HCEC 1CT (cell line): Measurements from ENCODE around the gene TAF7L.
"Not testable (repeated sequence)": the region's sequence is repeated elsewhere in the genome, so short reads cannot be mapped to it uniquely, and the experiment has no call there.

Experiments used
- DNase-seq: peaks from one replicate; pipeline ENCODE4 v3.0.0-alpha.2; 2017

The TAF7L gene, protein sequence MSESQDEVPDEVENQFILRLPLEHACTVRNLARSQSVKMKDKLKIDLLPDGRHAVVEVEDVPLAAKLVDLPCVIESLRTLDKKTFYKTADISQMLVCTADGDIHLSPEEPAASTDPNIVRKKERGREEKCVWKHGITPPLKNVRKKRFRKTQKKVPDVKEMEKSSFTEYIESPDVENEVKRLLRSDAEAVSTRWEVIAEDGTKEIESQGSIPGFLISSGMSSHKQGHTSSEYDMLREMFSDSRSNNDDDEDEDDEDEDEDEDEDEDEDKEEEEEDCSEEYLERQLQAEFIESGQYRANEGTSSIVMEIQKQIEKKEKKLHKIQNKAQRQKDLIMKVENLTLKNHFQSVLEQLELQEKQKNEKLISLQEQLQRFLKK

DNA sequence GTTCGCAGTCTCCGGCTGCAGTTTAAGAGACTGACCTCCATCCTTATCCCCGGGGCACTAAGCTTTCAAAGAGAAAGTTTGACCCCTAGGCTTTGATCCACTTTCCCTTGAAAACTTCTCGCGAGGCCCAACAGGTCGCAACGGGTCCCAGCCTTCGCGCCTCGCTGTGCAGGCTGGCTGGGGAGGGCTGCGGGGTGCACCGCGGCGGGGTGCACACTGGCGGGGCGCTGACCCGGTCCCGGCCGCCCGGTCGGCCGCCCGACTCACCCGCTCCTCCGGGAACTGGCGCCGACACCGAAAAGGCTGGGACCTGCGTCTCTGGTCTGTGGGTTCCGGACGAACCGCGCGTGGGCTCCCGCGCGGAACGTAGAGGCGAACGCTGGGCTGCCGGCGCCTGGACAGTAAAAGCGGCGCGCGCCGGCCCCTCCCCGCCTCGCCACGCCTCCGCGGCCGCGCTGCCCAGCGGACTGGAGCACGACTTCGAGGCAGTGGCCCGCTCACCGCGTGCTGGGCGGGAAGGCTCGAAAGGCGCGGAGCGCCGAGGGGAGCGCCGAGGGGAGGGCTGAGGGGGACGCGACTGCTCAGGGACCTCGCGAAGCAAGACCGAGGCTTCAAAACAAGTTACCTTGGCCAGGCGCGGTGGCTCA lies at the start of gene TAF7L:
Gene TAF7L (minus strand): TSS at position 378 of the 647 bp plus-strand sequence. CDS start 3,791 bp downstream, outside the sequence.
- no peak for DNase-seq

DNA sequence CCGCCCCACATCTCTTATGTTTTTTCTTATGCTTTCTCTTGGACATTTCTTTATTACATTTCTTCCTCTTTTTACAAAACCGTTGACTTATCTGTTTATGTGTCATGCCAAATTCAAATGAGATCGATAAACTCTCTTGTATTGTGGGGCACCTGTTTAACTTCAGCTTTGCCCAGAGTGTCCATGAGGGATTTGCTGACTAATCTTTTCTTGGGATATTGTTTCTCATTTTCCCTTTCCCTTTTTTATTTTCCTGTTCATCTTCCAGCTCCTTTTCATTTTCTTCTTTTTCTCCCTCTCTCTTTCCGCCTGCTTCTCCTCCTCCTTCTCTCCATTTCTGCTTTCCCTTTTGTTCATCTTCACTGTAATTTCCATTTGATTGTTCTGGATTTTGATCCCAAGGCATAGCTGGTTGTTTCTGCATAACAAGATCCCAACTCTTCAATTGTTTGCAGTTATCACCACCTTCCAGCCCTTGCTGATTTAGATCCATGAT lies 46.7 kb upstream of the TAF7L start:
- no peak for DNase-seq

DNA sequence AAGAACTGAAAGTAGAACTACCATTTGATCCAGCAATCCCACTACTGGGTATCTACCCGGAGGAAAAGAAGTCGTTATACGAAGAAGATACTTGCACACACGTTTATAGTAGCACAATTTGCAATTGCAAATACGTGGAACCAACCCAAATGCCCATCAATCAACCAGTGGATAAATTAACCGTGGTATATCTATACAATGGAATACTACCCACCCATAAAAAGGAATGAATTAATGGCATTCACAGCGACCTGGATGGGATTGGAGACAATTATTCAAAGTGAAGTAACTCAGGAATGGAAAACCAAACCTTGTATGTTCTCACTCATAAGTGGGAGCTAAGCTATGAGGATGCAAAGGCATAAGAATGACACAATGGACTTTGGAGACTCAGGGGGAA lies 43.2 kb upstream of the TAF7L start:
- not testable (repeated sequence) for DNase-seq

DNA sequence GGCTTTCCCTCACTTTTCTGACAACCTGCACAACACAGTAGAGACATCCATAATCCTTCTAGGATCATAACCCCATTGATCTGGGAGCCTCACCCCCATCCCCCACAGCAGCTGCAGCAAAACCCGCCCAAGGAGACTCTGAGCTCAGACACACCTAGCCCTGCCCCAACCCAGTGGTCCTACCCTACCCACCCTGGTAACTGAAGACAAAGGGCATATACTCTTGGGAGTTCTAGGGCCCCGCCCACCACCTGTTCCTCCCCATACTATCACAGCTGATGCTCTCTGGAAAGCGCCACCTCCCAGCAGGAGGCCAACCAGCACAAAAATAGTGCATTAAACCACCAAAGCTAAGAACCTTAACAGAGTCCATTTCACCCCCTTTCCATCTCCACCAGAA lies 35.5 kb upstream of the TAF7L start:
- DNase-seq: not testable (repeated sequence)

DNA sequence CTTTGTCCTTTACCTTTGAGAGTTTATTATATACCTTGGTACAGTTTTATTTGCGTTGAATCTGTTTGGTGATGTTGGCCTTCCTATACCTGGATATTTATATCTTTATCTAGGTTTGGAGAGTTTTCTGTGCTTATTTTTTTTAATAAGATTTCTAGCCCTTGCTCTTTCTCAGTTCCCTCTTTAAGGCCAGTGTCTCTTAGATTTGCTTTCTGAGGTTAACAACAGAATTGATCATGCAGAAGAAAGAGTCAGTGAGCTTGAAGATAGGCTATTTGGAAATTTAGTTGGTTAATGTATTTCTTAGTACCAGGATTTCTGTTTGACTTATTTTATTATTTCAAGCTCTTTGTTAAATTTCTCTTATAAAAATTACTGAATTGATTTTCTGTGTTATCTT lies 12.7 kb upstream of the TAF7L start:
- no peak for DNase-seq

DNA sequence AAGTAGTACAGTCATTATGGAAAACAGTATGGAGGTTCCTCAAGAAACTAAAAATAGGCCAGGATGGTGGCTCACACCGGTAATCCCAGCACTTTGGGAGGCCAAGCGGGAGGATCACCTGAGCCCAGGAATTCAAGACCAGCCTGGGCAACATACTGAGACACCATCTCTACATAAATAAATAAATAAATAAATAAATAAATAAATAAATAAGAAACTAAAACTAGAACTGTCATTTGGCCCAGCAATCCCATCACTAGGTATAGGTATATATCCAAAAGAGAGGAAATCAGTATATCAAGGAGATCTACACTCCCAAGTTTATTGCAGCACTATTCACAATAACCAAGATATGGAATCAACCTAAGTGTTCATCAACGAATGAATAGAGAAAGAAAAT lies 4.5 kb upstream of the TAF7L start:
- DNase-seq: not testable (repeated sequence)

DNA sequence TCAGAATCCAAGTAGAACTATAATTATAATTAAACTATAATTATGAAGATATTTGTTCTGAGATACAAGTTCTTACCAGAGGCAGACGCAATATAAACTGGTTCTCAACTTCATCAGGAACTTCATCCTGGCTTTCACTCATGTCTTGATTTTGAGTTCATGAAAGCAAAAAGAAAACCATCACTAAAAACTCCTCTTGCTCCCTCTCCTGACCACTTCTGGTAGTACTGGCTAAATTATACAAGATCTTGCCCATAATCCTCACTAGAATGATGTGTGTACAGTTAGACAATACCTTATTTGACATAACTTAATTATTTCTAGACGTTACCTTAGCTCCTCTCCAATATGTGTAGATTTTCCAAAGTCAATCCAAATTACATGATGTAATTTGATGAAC lies 3.7 kb downstream of the TAF7L start:
- peak; percentile 33 for DNase-seq

DNA sequence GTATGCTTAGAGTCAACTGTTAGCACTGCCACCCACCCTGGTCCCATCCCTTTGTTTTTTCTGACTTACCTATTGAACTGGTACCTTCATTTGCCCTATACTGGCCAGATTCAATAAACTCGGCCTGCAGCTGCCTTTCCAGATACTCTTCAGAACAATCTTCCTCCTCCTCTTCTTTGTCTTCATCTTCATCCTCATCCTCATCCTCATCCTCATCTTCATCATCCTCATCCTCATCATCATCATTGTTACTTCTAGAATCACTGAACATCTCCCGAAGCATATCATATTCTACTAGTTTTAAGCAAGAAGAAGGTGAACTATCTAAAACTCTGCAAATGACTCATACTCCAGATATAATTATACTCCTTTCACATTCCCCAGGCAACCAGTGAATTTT lies 14.9 kb downstream of the TAF7L start:
- no peak for DNase-seq

DNA sequence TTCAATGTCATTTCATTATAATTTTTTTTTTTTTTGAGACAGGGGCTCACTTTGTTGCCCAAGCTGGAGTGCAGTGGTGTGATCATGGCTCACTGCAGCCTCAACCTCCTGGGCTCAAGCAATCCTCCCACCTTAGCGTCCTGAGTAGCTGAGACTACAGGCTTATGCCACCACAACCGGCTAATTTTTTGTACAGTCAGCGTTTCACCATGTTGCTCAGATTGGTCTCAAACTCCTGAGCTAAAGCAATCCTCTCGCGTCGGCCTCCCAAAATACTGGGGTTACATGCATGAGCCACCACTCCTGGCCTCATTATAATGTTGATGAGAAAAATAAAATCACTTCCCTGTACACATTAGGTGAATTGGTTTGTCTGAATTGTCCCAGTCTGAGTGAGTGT lies 16.9 kb downstream of the TAF7L start:
- no peak for DNase-seq

DNA sequence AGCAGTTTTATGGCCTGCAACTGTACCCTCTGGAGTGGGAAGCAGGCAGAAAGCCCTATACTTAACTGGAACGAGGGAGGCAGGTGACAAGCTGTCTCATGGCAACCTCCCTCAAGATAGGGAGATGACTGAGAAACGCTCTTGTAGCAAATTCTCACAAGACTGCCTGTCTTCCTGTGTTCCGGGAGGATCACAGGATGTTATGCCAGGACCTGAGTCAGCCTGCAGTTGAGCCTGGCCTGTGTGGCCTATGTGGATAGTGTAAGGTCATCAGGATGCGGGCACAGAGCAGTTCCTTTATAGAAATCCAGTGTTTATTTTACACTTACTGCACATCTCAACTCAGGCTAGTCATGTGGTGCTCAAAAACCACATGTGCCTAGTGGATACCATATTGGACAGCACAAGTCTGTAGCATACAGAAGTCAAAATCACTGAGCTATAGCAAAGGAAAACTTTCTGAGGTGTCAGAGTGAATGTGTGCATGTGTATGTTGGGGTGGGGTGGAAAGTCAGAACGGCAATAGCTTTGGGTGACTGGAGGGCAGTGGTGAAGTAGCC lies 25.2 kb downstream of the TAF7L start:
- peak; percentile 83 for DNase-seq

DNA sequence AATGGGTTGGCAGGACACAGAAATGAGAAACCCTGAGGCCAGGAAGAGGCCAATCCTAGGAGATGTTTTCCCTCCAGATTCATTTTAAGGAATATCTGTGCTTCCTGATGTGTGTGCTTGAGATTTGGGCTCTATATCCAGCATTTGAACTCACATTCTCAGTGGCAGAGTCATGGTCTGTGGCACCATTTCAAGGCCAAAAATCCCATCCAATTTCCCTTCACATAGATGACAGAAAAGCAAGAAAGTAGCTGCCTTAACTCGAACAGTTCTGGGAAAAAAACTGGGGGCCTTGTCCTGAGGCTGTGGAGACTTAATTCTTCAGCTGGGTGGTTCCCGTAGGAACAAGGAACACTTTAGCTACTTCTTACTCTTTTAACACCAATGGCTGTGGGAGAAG lies 27.4 kb downstream of the TAF7L start:
- no peak for DNase-seq

DNA sequence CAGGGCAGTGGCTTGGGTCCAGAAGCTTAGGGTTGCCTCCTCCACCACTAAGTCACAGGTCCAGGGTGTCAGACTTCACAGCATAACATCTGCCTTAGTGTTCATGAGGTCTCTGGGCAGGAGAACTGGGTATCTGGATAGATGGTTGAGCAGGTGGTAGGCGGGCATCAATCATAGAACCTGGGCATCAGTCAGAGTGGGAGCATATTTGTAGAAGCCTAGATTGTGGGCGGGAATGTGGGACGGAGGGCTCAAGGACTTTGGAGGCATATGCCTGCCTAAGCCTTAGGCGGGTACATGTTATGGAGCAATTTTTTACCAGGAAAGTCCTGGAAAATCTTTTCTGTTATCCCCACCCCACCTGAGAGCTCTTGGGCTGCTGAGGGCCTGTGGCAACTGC lies 28.5 kb downstream of the TAF7L start:
- DNase-seq: no peak

DNA sequence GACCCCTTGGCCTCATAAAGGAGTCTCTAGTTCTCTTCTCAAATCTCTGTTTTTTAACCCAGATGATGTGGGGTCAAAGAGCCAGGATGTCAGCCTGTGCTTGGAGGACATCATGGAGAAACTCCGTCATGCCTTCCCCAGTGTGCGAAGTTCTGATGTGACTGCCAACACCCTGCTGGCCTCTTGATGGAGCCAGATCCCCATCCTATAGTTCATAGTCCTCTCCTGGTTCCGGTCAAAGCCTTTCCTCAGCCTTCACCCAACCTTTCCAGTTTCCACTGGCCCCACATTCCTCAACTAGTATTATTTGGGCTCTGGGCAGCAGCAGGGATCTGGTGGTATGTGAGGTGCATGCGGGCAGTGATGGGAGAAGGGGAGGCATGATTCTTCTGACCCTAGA lies 30.7 kb downstream of the TAF7L start:
- peak; percentile 12 for DNase-seq

DNA sequence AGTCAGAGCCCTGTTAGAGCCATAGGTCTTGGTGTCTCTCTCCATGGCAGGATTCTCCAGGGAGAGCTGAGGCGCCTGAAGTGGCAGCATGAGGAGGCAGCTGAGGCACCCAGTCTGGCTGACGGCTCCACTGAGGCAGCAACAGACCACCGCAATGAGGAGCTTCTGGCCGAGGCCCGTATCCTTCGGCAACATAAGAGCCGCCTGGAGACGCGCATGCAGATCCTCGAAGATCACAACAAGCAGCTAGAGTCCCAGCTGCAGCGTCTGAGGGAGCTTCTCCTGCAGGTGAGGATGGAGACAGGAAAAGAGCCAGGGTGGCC lies 32.9 kb downstream of the TAF7L start:
- no peak for DNase-seq

DNA sequence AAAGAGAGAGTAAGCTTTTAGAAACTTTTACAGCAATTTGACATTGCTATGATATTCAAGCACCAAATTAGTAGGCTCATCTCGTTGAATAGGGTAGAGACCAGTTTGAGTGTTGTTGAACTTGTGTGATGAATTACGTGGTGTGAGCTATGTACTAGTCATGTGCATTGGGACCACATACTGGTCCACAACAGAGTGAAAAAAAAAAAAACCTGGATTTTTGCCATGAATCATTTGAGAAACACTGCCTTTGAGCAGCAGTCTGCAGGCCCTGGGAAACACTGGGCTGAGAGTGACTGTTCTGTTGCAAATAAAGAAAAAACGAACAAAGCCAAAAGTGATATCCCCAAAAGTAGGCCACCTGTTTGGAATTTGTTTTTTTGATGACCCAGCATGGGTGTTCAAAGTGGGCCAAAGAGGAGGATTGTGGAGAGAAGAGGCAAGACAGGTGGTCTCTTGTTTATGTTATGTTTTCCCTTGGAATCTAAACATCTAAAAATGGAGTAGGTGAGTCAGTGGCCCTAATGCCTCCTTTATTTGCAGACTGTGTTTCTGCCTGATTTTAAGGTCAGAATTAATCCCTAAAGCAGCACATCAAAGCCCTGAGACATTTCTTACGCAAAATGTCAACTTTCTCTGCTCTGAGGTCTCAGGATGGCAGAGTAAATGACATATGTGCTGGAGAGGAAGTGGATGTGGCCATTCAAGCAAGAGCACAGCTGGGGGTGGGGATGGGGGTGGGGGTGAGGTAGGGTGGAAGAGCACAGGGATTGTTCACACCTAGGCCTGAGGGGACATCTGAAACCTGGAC lies 33.5 kb downstream of the TAF7L start:
- peak; percentile 64 for DNase-seq

DNA sequence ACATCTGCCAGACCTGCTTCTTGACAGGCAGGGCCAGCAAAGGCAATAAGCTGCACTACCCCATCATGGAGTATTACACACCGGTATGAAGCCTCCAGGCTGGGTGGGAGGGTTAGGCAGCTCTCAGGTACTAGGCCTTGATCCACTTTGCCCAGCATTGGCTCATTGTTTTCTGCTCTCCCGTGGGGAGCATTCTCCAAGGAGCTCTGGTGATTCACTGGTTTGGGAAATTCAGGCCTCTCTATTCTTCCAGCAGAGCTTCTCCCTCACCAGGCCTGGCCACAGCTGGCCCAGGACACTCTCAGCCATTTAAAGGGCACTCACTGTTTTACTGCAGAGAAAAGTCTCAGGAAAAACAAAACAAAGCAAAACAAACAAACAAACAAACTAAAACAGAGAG lies 38.5 kb downstream of the TAF7L start:
- DNase-seq: no peak

DNA sequence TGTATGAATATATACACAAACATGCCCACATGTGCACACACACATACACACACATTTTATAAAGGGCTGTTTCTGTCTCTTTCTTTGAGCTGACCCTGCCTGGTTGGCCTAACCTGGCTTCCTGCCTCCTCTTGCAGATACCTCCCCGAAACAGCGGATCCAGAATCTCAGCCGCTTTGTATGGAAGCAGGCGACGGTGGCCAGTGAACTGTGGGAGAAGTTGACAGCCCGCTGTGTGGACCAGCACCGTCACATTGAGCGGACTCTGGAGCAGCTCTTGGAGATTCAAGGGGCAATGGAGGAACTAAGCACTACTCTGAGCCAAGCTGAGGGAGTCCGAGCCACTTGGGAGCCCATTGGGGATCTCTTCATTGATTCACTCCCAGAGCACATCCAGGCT lies 49.6 kb downstream of the TAF7L start:
- DNase-seq: no peak

DNA sequence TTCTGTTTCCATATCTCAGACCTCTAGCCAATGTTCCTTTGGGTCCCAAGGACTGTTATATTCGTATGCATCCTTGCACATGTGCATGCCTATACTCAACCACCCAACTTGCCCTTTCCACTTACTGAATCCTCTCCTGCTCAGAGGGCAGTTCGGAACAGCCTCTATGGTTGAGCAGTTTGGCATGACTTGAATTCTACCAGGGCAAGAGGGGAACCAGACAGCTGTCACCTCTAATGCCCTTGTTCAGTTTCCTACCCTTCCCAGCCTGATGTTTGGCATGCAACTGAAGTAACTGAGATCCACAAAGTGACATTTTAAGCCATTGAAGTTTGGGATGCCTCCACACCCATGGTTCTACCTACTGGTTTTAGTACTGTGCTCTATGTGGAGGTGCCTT lies 54.1 kb downstream of the TAF7L start:
- DNase-seq: no peak

DNA sequence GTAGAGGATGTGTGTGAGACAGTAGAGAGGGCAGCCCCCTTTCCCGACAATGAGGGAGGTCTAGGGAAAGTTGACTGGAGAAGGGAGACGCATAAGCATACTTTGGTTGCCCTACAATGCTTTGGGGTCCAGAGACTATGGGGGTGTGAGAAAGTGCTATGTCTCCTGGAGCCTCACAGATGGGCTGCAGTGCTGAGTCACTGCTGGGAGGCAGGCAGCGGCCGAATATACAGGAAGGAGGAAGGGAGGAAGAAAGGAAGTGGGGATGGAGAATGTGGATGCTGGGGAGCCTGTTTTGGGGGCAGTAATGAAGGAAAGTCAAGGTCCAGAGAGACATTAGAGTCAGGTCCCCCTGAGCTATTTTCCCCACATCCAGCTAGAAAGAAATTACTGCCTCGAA lies 58.8 kb downstream of the TAF7L start:
- DNase-seq: no peak

DNA sequence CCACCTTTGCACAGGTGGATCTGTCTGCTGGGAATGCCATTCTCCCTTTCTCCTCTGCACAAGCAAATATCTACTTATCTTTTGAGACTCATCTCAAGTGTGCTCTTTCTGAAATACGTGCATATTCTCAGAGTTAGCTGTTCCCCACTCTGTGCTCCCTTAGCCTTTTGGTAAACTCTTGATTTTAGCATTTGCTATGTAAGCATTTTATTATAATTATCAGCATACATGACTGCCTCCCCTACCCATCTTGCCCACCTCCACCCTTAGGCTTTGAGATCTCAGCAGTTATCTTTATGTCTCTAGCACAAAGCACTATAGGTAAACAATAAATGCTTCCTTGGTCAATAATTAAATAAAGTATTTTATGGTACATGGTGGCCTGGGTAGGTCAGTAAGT lies 60.1 kb downstream of the TAF7L start:
- no peak for DNase-seq

DNA sequence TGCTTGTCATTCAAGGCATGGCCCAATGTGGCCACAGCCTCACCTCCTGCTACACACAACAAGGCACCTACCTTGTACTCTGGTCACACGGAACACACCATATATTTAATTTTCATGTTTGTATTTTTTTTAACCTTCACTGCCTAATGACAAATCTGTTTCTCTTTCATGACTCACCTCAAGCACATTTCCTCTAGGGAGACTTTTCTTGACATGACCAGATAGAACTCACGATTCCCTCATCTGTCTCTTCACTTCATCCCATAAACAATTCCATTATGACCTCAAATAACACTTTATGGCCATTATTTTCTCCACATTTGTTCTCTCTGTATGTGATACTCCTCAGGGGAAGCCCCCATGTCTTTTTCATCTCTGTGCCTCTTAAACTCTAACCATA lies 60.5 kb downstream of the TAF7L start:
- peak; percentile 63 for DNase-seq

DNA sequence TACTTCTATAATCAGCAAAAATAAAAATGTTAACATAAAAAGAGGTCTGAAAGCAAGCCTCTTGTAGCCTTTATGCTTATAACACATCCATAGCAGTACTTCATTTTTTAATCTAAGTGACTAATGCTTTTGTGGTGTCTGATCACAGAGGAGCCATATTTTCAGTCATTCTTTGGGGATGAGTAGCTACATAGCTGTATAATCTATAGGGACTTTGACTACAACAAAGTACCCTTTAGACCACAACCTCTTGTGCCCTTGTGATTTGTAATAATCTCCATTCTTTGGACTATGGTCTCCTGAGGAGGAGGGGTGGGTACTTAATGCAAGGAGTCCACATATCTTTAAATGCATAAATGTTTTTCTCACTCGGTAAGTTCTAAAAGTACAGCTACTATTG lies 62.0 kb downstream of the TAF7L start:
- peak; percentile 78 for DNase-seq

DNA sequence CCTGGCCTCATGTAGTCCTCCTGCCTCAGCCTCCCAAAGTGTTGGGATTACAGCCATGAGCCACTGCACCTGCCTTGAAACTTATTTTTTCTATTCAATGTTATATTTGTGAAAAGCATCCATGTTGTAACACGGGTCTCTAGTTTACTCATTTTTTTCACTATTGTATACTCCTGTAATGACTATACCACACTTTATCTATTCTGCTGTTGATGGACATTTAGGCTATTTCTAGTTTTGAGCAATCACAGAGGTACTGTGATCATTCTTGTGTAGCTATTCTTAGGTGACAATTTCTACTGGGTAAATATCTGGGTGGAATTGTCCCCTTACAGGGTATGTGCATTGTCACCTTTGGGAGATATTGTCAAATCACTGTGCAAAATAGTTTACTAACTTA lies 67.9 kb downstream of the TAF7L start:
- DNase-seq: no peak
